GM12864 (cell line): ENCODE results near the gene PAPSS2.

ENCODE experiments used
- DNase-seq: peaks from one replicate; pipeline ENCODE4 v3.0.0-alpha.2; 2011; ENCODE audit warnings: low read depth
- H3K4me3 ChIP-seq: 2 replicates; pipeline ENCODE4 v1.5.1; 2011; ENCODE audit warnings: mild to moderate bottlenecking, low read depth, low read length, control low read depth
- CTCF ChIP-seq: IDR thresholded peaks from 2 replicates; pipeline ENCODE4 v1.5.1; 2011; ENCODE audit warnings: low read depth, mild to moderate bottlenecking, moderate library complexity, low read length, control low read depth, inconsistent platforms; ENCODE audit errors: missing control alignments

The PAPSS2 gene

DNA sequence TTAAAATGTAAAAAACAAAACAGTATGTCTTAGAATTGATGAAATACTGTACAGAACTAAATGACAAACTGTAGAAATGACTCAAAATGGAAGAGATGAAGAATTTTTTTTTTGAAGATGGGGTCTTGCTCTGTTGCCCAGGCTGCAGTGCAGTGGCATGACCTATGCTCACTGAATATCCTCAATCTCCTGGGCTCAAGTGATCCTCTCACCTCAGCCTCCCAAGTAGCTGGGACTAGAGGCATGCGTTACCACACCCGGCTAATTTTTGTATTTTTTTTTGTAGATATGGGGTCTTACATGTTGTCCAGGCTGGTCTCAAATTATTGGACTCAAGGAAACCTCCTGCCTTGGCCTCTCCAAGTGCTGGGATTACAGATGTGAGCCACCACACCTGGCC, 121.9 kb downstream of the PAPSS2 start:
- no peak for TF ChIP-seq CTCF
- no peak overlapping the region for H3K4me3 ChIP-seq
- no peak for DNase-seq

- no peak for TF ChIP-seq CTCF
- no peak overlapping the region for H3K4me3 ChIP-seq
- no peak for DNase-seq
Observed at GRCh38 chr10:87782721-87783120, 123.0 kb downstream of the PAPSS2 start.

- DNase-seq = no peak
- no peak for TF ChIP-seq CTCF
- no peak overlapping the region for H3K4me3 ChIP-seq
Observed at GRCh38 chr10:87786421-87786820, 126.7 kb downstream of the PAPSS2 start.

DNA sequence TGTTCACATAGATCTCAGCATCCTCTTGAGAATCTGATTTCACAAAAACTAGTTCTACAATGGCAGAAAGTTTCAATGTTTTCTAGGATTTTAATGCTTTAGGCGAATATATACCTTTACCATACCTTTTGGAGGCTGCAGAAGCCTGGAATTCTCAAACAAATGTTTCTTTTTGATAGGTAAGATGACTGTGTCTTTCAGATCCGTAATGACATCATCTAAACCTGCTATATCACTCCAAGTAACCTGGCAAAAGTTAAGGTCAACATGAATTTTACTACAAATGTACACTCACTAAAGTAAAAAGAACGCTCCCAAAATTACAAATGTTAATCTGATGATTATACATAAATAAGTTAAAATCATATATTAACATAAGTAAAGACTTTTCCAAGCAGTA, 130.5 kb downstream of the PAPSS2 start:
- DNase-seq = no peak
- TF ChIP-seq CTCF = no peak
- no peak overlapping the region for H3K4me3 ChIP-seq

DNA sequence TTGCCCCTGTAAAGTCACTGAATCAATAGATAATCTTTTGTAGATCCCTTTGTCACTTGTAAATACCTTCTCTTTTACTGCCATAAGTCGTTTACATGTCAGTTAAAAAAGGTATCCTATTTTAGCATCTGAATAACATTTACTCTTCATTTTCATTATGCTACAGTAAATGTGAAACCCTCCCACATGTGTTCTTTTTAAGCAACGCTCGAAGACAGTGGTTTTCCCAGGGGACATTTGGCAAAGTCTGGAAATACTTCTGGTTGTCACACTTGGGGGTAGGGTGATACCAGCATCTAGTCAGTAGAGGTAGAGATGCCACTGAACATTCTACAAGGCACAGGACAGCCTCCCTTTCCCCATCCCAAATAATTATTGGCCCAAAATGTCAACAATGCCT, 134.6 kb downstream of the PAPSS2 start:
- peak; percentile 41 for DNase-seq
- no peak overlapping the region for H3K4me3 ChIP-seq
- no peak for TF ChIP-seq CTCF
